Measurements from ENCODE around the gene CMSS1.

GRCh38 chr3:99810403-99810802, 7.3 kb upstream of the CMSS1 start:
- TF ChIP-seq POLR2A (IDR thresholded peaks at IDR 0.05) (no peak), CTCF (IDR thresholded peaks at IDR 0.05) (no peak)
